HT-29 (cell line): ENCODE results near the gene GNLY. TPM values are rescaled to one million over a fixed set of nuclear protein-coding genes. Genes with fewer than 3 reads are reported as not detected.

Experiments used
- DNase-seq: peaks from one replicate; pipeline ENCODE4 v3.0.0-alpha.2; 2015; ENCODE audit warnings: low spot score
- small RNA-seq: library from RNA; depleted of rRNA; stranded (forward); fragments of <200 nt; gene quantifications from one replicate; pipeline ENCODE3, GENCODE V24; 2014
- total RNA-seq: library from RNA; depleted of rRNA; stranded (reverse); fragments of >200 nt; shearing (Covaris generic); gene quantifications from 2 replicates; pipeline ENCODE4 v1.2.3, GENCODE V29; 2014; rRNA removed

Gene GNLY
- total RNA-seq, 1 experiment from 2014 or later: not detected

DNA sequence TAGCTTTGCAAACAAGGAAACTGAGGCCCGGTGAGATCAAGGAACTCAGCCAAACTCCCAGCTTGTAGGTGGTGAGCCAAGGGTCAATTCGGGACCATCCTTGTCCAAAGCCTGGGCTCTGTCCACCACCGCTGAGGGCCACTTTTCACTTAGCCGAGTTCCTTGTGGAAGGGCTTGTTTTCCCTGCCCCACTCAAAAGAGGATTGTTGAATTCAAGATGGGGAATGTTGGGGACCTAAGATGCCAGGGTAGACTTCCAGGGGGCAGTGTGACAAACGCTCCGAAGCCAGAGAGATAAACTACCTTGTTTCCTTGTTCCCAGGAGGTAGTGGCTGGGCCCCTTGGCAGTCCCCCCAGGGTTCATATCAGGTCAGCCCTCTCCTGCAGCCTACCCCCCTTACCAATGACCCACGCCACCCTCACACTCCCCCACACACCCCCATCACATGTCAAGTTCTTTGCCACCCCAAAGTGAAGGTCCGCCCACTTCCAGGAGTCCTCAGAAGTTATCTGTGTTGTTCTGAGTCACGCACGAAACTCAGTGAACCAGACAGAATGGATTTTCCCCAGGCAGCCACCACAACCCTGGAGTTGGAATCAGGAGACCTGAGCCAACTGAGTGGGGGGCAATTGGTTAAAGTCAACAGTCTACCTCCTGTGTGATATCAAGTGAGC, 49.3 kb downstream of the GNLY start:
- DNase-seq: no peak

DNA sequence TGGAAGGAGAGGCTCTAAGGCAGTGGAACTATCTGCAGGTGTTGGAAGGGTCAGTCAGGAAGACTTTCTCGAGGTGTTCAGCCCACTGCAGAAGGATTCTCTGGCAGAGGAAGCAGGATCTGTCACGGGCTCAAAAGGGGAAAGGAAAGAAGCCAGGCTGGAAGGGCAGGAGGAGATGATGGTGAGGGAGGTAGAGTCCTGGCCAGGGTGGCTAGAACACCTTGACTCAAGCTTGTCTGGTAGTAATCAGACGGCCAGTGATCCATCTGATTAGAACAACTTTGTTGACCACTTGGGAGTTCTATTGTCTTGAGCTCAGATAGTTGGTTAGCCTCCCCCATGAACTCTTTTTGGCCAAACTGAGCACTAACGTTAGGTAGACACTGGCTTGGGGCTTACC, 49.9 kb downstream of the GNLY start:
- no peak for DNase-seq

DNA sequence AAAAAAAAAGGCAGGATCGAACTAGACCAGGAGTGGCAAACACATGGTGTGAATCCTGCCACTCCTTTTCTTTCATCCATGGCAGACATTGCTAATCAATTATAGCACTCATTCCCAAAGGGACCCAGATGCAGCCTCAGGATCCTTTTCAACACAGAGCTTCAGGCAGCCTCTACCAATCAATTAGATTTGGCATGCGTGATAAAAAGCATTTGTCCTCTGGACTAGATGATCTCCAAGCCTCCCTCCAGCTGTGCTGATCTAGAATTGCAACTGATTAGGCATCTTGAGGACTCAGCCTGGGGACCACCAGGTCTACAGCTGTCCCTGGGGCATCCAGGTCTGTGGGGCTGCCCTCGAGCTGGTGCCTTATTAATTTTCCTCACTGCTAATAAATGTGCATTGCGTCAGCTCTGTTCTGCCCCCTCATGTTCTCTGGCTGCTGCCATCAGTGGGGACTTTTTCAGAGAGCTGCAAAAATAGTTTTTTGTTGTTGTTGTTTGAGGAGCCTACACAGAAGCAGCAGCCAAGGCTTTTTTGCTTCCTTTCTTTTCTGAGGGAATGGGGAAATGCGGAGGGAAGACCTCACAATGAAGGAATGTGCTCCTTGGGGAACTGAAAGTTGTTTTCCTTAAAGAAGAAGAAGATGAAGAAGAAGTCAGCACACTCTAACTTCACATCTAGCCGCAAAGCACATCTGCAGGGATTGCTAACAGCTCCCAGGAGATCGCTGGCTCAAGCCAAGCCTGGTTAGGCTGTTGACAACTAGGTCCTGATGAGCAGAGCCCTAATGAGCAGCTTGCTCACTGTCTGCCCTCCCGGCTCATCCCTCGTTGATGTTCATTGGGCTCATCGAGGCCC, 50.8 kb downstream of the GNLY start:
- DNase-seq: no peak

DNA sequence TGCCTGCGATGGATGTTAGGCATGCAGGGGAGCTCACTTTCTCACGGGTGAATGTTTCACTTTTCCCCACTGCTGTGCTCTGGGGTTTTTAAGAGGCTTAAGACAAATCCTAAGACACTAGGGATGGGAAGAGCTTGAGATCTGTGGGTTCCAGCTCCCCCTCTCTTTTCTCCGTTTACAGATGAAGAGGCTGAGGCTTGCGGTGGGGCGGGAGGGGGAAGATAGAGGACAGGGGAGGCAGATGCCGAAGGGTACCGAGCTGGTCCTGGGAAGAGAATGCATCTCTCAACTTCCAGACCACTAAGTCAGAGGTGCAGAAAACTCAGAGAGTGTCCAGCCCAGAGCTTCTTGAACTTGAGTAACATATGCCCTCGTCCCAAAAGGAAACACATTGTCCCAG, 51.5 kb downstream of the GNLY start:
- DNase-seq: no peak

DNA sequence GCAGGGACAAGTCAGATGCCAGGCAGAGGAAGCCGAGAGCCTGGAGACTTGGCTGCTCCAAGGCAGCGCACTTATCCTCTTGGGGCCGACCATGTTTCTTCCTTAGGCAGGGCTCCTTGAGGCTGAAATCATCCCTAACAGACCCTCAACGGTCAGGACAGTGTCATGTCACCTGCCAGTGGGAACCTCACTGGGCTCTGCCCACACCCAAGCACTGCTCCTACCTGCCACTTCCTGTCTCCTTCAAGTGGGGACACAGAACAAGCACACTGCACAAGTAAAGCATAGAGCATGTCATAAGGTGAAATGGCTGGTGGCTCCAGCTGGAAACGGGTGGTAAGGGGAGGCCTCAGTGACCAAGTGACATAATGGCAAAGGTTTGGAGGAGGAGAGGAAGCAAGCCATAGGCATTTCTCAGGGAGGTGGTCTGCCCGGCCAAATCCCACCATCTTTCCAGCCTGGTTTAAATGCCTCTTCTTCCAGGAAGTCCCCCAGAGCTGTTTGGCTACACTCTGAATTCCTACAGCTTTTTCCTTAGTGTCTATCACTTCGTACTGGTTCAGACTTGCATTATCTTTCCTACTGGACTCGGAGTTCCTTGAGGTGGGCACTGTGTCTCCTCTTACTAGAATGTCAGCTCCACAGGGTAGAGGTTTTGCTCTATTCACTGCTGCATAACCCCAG, 52.3 kb downstream of the GNLY start:
- DNase-seq: no peak

DNA sequence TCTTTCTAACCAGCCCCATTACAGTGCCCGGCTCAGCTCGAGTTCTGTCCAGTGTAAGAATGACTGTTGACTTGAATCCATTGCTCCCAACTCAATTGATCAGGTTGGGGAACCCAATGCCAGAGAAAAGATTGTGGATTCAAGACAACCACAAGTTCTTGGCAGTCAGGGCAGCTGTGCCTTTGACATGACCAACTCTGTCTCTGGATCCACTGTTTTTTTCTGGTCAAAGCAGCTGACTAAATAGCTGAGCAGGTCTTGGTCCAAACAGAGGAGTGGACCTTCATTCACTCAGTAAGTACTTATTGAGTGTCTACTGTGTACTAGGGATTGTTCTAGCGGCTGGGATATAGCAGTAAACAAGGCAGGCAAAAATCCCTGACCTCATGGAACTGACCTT, 53.3 kb downstream of the GNLY start:
- DNase-seq: no peak

DNA sequence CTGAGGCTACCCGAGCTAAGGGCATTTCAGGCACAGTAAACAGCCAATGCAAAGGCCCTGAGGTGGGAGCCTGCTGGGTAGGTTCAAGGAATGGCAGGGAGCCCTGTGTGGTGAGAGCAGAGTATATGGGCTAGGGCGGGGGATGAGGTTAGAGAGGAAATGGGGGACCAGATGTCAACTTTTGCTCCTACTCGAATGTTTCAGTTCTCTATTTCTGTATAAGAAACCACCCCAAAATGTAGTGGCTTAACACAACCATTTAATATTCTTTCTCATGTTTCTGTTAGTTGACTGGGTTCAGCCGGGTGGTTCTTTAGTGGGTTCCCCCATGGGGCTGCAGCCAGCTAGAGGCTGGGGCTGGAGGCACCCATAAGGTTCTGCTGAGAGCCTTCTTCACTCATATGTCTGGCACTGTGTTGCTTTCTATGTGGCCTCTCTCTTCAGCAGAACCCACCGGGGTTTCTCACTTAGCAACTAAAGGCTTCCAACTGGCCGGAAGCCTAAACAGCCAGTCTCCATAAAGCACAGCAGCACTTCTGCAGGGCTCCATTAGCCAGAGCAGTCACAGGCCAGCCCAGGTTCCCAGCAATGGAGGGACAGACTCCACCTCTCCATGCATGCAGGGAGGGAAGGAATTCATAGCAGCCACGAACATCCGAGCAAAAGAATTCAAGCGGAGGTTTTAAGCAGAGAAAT, 54.0 kb downstream of the GNLY start:
- no peak for DNase-seq

Small RNA genes within 50 kb of the gene (small RNA-seq; reads per million reads assigned to genes)
- 0.43 reads per million for gene RNU1-38P

Other genes starting within 250 kb of the GNLY start
- gene MAT2A, start 155.2 kb upstream of the GNLY start, total RNA-seq: 168 and 205 TPM in 2 replicates
- gene GGCX, start 132.9 kb upstream of the GNLY start, total RNA-seq: 23.9 and 38.8 TPM in 2 replicates
- 92.3 and 93.1 TPM in 2 replicates for gene VAMP8, start 116.8 kb upstream of the GNLY start, total RNA-seq
- gene VAMP5, start 109.9 kb upstream of the GNLY start, total RNA-seq: 2.7 and 10.4 TPM in 2 replicates
- gene RNF181, start 98.6 kb upstream of the GNLY start, total RNA-seq: 107 and 109 TPM in 2 replicates
- 12.1 and 12.3 TPM in 2 replicates for gene TMEM150A, start 91.7 kb upstream of the GNLY start, total RNA-seq
- gene C2orf68, start 82.3 kb upstream of the GNLY start, total RNA-seq: 40.0 and 47.9 TPM in 2 replicates
- 87.5 and 98.8 TPM in 2 replicates for gene USP39, start 78.2 kb upstream of the GNLY start, total RNA-seq
- not detected in 2 replicates for gene SFTPB, start 26.2 kb upstream of the GNLY start, total RNA-seq
- gene ATOH8, start 59.6 kb downstream of the GNLY start, total RNA-seq: 1.0 and 2.3 TPM in 2 replicates
- gene ST3GAL5, start 194.6 kb downstream of the GNLY start, total RNA-seq: 0.99 and 2.4 TPM in 2 replicates